HepG2 (cell line): Measurements from ENCODE around the gene ZBP1. TPM values are rescaled to one million over a fixed set of nuclear protein-coding genes. Genes with fewer than 3 reads are reported as not detected.

ENCODE experiments used
- FOXA1 ChIP-seq, 2 experiments: fragments of 450-650 bp in 1 of 2; sonication (generic) in 1 of 2; formaldehyde crosslinking in 1 of 2; IDR thresholded peaks; 2 replicates each; pipeline versions ENCODE4 v1.4.0 to v1.6.1; 2016 to 2020; ENCODE audit warnings: missing genetic modification reagents in 1 of 2
- GRHL1 ChIP-seq: sonication (generic); formaldehyde crosslinking; conservative IDR thresholded peaks from 2 replicates; pipeline ENCODE4 v1.8.0; 2022; ENCODE audit warnings: missing genetic modification reagents
- HDAC1 ChIP-seq: sonication (generic); formaldehyde crosslinking; IDR thresholded peaks from 2 replicates; pipeline ENCODE4 v1.5.1; 2020; ENCODE audit warnings: mild to moderate bottlenecking, missing genetic modification reagents
- HDAC2 ChIP-seq: sonication (generic); formaldehyde crosslinking; IDR thresholded peaks from 2 replicates; pipeline ENCODE4 v1.4.0; 2020; ENCODE audit warnings: missing genetic modification reagents
- JDP2 ChIP-seq: sonication (generic); formaldehyde crosslinking; IDR thresholded peaks from 2 replicates; pipeline ENCODE4 v1.8.1; 2022; ENCODE audit warnings: missing genetic modification reagents, borderline replicate concordance
- KAT2B ChIP-seq: fragments of 150-350 bp; IDR thresholded peaks from 2 replicates; pipeline ENCODE4 v1.6.1; 2014; ENCODE audit warnings: low read depth, low read length, borderline replicate concordance
- KAT8 ChIP-seq: IDR thresholded peaks from 2 replicates; pipeline ENCODE4 v1.6.1; 2016; ENCODE audit warnings: missing genetic modification reagents, missing compliant biosample characterization
- MYNN ChIP-seq: sonication (generic); formaldehyde crosslinking; IDR thresholded peaks from 2 replicates; pipeline ENCODE4 v1.4.0; 2020; ENCODE audit warnings: mild to moderate bottlenecking, low read depth, missing genetic modification reagents
- NCOA5 ChIP-seq: sonication (generic); formaldehyde crosslinking; IDR thresholded peaks from 2 replicates; pipeline ENCODE4 v1.4.0; 2020; ENCODE audit warnings: missing genetic modification reagents
- NFIB ChIP-seq: sonication (generic); formaldehyde crosslinking; IDR thresholded peaks from 2 replicates; pipeline ENCODE4 v1.9.0; 2021; ENCODE audit warnings: missing genetic modification reagents, mild to moderate bottlenecking, borderline replicate concordance
- NR2F6 ChIP-seq, 2 experiments: IDR thresholded peaks; 2 replicates each; pipeline ENCODE4 v1.6.1; 2016; ENCODE audit warnings: antibody characterized with exemption in 1 of 2, mild to moderate bottlenecking in 1 of 2
- PHB2 ChIP-seq: fragments of 450-650 bp; IDR thresholded peaks from 2 replicates; pipeline ENCODE4 v1.6.1; 2018; ENCODE audit not compliant: partially characterized antibody
- RAD51 ChIP-seq: fragments of 450-650 bp; IDR thresholded peaks from 2 replicates; pipeline ENCODE4 v1.6.1; 2016; ENCODE audit warnings: borderline replicate concordance
- SP1 ChIP-seq, 2 experiments: fragments of 450-650 bp in 1 of 2; sonication (generic) in 1 of 2; formaldehyde crosslinking in 1 of 2; IDR thresholded peaks; 2 replicates each; pipeline versions ENCODE4 v1.4.0 to v1.6.1; 2016 to 2020; ENCODE audit warnings: missing genetic modification reagents in 1 of 2
- ZFP1 ChIP-seq: IDR thresholded peaks from 2 replicates; pipeline ENCODE4 v1.6.1; 2016
- ZMYM2 ChIP-seq: sonication (generic); formaldehyde crosslinking; IDR thresholded peaks from 2 replicates; pipeline ENCODE4 v1.8.0; 2022; ENCODE audit warnings: mild to moderate bottlenecking, missing genetic modification reagents
- ZNF10 ChIP-seq: sonication (generic); formaldehyde crosslinking; IDR thresholded peaks from 2 replicates; pipeline ENCODE4 v1.4.0; 2020; ENCODE audit warnings: mild to moderate bottlenecking, low read depth, missing genetic modification reagents, borderline replicate concordance
- ZNF644 ChIP-seq: IDR thresholded peaks from 2 replicates; pipeline ENCODE4 v1.6.1; 2016; ENCODE audit warnings: low read depth
- ZNF687 ChIP-seq: sonication (generic); formaldehyde crosslinking; IDR thresholded peaks from 2 replicates; pipeline ENCODE4 v1.5.1; 2020; ENCODE audit warnings: mild to moderate bottlenecking, missing genetic modification reagents, moderate library complexity
- ZNF83 ChIP-seq: sonication (generic); formaldehyde crosslinking; IDR thresholded peaks from 2 replicates; pipeline ENCODE4 v1.4.0; 2020; ENCODE audit warnings: missing genetic modification reagents, mild to moderate bottlenecking, borderline replicate concordance
- ZNF879 ChIP-seq: sonication (generic); formaldehyde crosslinking; IDR thresholded peaks from 2 replicates; pipeline ENCODE4 v1.8.1; 2023; ENCODE audit warnings: missing genetic modification reagents
- polyA plus RNA-seq, 8 experiments: library from polyadenylated mRNA; depleted of rRNA in 3 of 8; stranded (reverse) in 7 of 8; unstranded in 1 of 8; fragments of >200 nt; fragmentation: Illumina TruSeq in 4 of 8; extraction: Trizol in 4 of 8; gene quantifications; 2 replicates each; pipeline versions ENCODE4 v1.2.1 to v1.2.3, GENCODE V29; 2011 to 2016; ENCODE audit warnings: low read depth in 4 of 8, missing spikeins in 1 of 8, mixed read lengths in 1 of 8; ENCODE audit not compliant: insufficient read depth in 1 of 8
- total RNA-seq, 5 experiments: library from RNA; depleted of rRNA; stranded (reverse); fragments of >200 nt; fragmentation: Illumina TruSeq; extraction: Trizol; gene quantifications; 2 replicates each; pipeline ENCODE4 v1.2.3, GENCODE V29; 2016; ENCODE audit warnings: low read depth in 1 of 5
- TF ChIP-seq, protein P1 (sequence below): sonication (generic); formaldehyde crosslinking; conservative IDR thresholded peaks from 2 replicates; pipeline ENCODE4 v1.4.0; 2020; ENCODE audit warnings: missing genetic modification reagents

ZBP1 gene
- total and polyA plus RNA-seq, 2 of the 13 experiments (the other 11 are each of a cell fraction or from before 2014, with no cell fraction given) = not detected

DNA sequence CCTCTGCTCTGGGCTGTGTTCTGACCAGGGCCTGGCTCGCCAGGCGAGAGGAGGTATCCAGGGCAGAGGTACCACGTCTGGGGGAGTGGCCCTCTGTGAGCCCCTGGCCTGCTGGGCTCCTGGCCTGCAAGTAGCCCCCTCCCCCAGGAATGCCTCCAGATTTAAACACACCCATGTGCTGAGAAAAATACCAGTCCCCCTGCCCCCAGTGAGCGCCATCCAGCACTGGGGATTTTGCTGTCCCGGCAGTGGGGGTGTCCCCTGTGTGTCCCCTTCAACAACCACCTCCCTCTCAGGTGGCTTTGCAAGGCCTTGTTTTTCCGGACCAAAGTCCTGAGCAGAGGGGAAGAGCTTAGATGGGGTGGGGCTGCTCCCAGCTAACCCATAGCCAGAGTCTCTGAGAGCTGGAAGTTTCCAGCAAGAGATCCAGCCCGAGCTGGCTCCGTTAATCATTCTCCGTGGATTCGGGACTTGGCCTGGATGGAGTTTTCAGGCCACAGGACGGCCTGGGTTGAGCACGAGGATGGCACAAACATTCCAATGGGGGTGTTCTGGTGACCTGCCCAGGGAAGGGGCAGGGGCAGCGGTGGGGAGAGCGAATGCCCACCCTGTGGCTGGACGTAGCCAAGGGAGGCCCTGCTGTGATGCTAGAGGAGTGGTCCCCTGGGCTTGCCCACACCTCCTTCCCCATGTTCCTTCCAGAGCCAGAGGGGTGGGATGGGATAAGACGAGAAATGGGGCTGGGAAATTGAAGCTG, 30.3 kb downstream of the ZBP1 start (continued):
- TF ChIP-seq NR2F6 (IDR thresholded peaks at IDR 0.05) (0 out of 2 replicates have a peak, but pooled peaks have one; percentile 27), NR2F6 (CRISPR knock-in tag; IDR thresholded peaks at IDR 0.05) (peak; percentile 62), NFIB (no peak), JDP2 (no peak), MYNN (no peak), FOXA1 (IDR thresholded peaks at IDR 0.05) (no peak), FOXA1 (CRISPR knock-in tag; IDR thresholded peaks at IDR 0.05) (no peak), ZNF879 (no peak; the same call in 1 of the 2 replicates), HDAC1 (CRISPR knock-in tag) (peak; percentile 79), PHB2 (no peak), ZNF10 (CRISPR knock-in tag) (no peak), SP1 (IDR thresholded peaks at IDR 0.05) (no peak), SP1 (CRISPR knock-in tag; IDR thresholded peaks at IDR 0.05) (no peak), ZNF687 (CRISPR knock-in tag) (peak; percentile 99), ZNF644 (peak; percentile 57), ZFP1 (CRISPR knock-in tag) (no peak; the same call in 1 of the 2 replicates), HDAC2 (CRISPR knock-in tag) (peak; percentile 72; the same call in 1 of the 2 replicates), ZNF83 (no peak), NCOA5 (CRISPR knock-in tag) (no peak), RAD51 (no peak), KAT2B (no peak), GRHL1 (CRISPR knock-in tag) (no peak), ZMYM2 (no peak), KAT8 (peak; percentile 73; the same call in 1 of the 2 replicates)
- TF ChIP-seq, protein P1, sequence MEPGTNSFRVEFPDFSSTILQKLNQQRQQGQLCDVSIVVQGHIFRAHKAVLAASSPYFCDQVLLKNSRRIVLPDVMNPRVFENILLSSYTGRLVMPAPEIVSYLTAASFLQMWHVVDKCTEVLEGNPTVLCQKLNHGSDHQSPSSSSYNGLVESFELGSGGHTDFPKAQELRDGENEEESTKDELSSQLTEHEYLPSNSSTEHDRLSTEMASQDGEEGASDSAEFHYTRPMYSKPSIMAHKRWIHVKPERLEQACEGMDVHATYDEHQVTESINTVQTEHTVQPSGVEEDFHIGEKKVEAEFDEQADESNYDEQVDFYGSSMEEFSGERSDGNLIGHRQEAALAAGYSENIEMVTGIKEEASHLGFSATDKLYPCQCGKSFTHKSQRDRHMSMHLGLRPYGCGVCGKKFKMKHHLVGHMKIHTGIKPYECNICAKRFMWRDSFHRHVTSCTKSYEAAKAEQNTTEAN = 0 out of 2 replicates have a peak, but pooled peaks have one; percentile 49
